WERI-Rb-1 (cell line): ENCODE data around the gene APBB1IP.
"Not testable (repeated sequence)": the region's sequence is repeated elsewhere in the genome, so short reads cannot be mapped to it uniquely, and the experiment has no call there.

Experiments used
- DNase-seq: peaks from one replicate; pipeline ENCODE4 v3.0.0-alpha.2; 2020
- H3K27ac ChIP-seq: fragments of 250-450 bp; sonication (Bioruptor Pico); 2 replicates; pipeline ENCODE4 v1.5.1; 2020; ENCODE audit warnings: mild to moderate bottlenecking, moderate library complexity
- H3K27me3 ChIP-seq: fragments of 250-450 bp; sonication (Bioruptor Pico); 2 replicates; pipeline ENCODE4 v1.5.1; 2021; ENCODE audit warnings: mild to moderate bottlenecking, low read depth, moderate library complexity; ENCODE audit not compliant: insufficient read depth, severe bottlenecking
- H3K36me3 ChIP-seq: fragments of 250-450 bp; sonication (Bioruptor Pico); 2 replicates; pipeline ENCODE4 v1.5.1; 2020; ENCODE audit warnings: mild to moderate bottlenecking, moderate library complexity
- H3K4me3 ChIP-seq: 2 replicates; pipeline ENCODE4 v1.5.1; 2011; ENCODE audit warnings: low read depth, mild to moderate bottlenecking, control low read depth, low read length
- H3K9me3 ChIP-seq: fragments of 250-450 bp; sonication (Bioruptor Pico); 2 replicates; pipeline ENCODE4 v1.5.1; 2021; ENCODE audit warnings: mild to moderate bottlenecking, moderate library complexity; ENCODE audit not compliant: severe bottlenecking
- CTCF ChIP-seq: IDR thresholded peaks from 2 replicates; pipeline ENCODE4 v1.5.1; 2011; ENCODE audit warnings: low read depth, mild to moderate bottlenecking, control low read depth, inconsistent platforms, low read length

Gene APBB1IP

GRCh38 chr10:26467639-26468038, 29.5 kb downstream of the APBB1IP start:
- Histone ChIP-seq H3K4me3 (no peak overlapping the region), H3K27me3 (no peaks in the 10 kb centered on the region), H3K36me3 (no peaks in the 10 kb centered on the region), H3K9me3 (no peaks in the 10 kb centered on the region), H3K27ac (no peak overlapping the region)
- no peak for TF ChIP-seq CTCF
- DNase-seq, result no peak

GRCh38 chr10:26468291-26468690, 30.1 kb downstream of the APBB1IP start:
- Histone ChIP-seq H3K27ac (no peak overlapping the region), H3K36me3 (no peaks in the 10 kb centered on the region), H3K9me3 (no peaks in the 10 kb centered on the region), H3K4me3 (no peak overlapping the region), H3K27me3 (no peaks in the 10 kb centered on the region)
- no peak for TF ChIP-seq CTCF
- DNase-seq, result no peak

GRCh38 chr10:26468700-26469099, 30.6 kb downstream of the APBB1IP start:
- no peak overlapping the region for H3K4me3 ChIP-seq
- no peaks in the 10 kb centered on the region for H3K9me3 ChIP-seq

GRCh38 chr10:26472492-26472778, 34.3 kb downstream of the APBB1IP start:
- Histone ChIP-seq H3K4me3 (no peak overlapping the region), H3K27ac (no peak overlapping the region), H3K9me3 (no peaks in the 10 kb centered on the region), H3K27me3 (no peaks in the 10 kb centered on the region), H3K36me3 (no peaks in the 10 kb centered on the region)
- DNase-seq, result no peak
- no peak for TF ChIP-seq CTCF

More at GRCh38 chr10:26468700-26469099, 30.6 kb downstream of the APBB1IP start:
- H3K27me3 ChIP-seq, result no peaks in the 10 kb centered on the region
- no peaks in the 10 kb centered on the region for H3K36me3 ChIP-seq
- H3K27ac ChIP-seq, result no peak overlapping the region
- no peak for TF ChIP-seq CTCF
- no peak for DNase-seq

GRCh38 chr10:26474026-26474425, 35.9 kb downstream of the APBB1IP start:
- Histone ChIP-seq H3K36me3 (no peaks in the 10 kb centered on the region), H3K27me3 (no peaks in the 10 kb centered on the region), H3K27ac (no peak overlapping the region), H3K9me3 (no peaks in the 10 kb centered on the region), H3K4me3 (no peak overlapping the region)
- no peak for TF ChIP-seq CTCF
- no peak for DNase-seq

- not testable (repeated sequence) for H3K36me3 ChIP-seq, DNase-seq, H3K27me3 ChIP-seq, H3K27ac ChIP-seq, H3K4me3 ChIP-seq, H3K9me3 ChIP-seq
These were observed 36.7 kb downstream of the APBB1IP start for GRCh38 chr10:26474845-26475244.

GRCh38 chr10:26475386-26475785, 37.2 kb downstream of the APBB1IP start:
- no peak overlapping the region for H3K27ac ChIP-seq

More at GRCh38 chr10:26475386-26475785, 37.2 kb downstream of the APBB1IP start:
- no peak for TF ChIP-seq CTCF
- no peaks in the 10 kb centered on the region for H3K9me3 ChIP-seq
- H3K4me3 ChIP-seq, result no peak overlapping the region
- H3K36me3 ChIP-seq, result no peaks in the 10 kb centered on the region
- DNase-seq, result no peak
- no peaks in the 10 kb centered on the region for H3K27me3 ChIP-seq
